T follicular helper cell (primary cell): ENCODE results near the gene MT1G.

Experiments used
- DNase-seq: peaks from one replicate; pipeline ENCODE4 v3.0.0-alpha.2; 2020; ENCODE audit warnings: low read depth

MT1G gene

DNA sequence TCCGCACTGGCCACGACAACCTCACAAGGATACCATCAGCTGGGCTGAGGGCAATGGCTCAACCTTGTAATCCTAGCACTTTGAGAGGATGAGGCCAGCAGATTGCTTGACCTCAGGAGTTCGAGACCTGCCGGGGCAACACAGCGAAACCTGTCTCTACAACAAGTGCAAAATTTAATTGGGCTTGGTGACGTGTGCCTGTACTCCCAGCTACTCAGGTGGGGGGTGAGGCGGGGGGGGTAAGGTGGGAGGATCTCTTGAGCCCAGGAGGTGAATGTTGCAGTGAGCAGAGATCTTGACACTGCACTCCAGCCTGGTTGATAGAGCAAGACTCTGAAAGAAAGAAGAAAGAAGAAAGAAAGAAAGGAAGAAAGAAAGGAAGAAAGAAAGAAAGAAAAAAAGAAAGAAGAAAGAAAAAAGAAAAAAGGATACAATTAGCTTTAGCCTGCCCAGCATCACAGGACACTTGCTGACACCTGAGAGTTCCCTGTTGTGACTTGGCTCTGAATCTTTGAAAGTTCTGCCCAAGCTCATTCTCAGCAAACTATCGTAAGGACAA is 47.4 kb downstream of the MT1G start:
- DNase-seq = no peak

DNA sequence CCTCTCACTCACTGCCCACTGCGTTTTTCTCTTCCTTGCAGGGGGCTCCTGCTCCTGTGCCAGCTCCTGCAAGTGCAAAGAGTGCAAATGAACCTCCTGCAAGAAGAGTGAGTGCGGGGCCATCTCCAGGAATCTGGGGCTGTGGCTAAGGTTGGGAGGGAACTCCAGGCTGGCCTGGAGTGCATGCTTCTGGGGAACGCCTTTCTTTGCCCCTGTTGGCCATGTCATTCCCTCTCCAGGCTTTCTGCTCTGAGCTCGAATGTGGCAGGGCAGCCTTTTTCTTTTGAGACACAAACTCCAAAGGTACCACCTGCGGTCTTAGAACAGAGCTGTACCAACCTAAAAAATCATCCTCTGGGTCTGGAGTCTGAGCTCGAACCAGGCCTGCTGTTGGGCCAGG is 49.7 kb downstream of the MT1G start:
- no peak for DNase-seq

DNA sequence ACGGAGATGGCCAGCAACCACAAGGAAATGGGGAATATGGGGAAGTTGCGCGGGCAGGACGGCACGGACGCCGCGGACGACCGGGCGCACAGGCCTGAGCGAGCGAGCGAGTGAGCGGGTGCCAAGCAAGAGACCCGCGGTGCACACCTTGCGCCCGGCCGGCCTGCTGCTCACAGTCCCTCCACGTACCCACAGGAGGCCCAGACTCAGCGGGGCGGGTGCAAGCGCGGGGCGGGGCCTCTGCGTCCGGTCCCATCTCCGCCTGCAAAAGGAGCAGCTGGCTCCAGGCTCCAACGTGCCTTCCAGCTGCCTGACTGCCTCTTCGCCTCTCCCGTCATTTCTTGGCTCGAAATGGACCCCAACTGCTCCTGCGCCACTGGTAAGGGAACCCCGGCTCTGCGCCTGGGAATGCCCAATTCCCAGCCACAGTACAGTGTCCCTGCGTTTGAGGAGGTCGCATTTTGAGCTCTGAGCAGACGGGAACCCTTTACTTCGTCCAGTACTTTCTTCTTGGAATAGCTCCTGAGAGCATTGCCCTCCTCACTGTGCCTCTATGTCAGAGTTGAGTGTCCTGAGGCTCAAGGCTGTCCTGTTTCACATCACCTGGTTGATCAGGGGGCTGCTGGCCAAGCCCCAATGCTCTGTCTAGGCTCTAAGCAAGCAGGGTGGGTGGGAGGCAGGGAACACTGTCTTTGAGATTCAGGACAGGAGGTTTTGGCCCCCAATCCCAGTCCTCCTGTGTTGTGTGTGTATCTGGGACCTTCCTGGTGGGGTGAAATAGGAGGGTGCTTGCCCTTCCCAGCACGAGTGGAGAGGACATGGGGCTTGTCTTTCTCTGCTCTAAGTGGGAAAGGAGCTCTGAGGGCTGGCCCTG is 50.4 kb downstream of the MT1G start:
- peak; percentile 39 for DNase-seq
